HTR-8/SVneo (cell line): ENCODE data around the gene ZNF534.
"Not testable (repeated sequence)": the region's sequence is repeated elsewhere in the genome, so short reads cannot be mapped to it uniquely, and the experiment has no call there.

ENCODE experiments used
- DNase-seq: peaks from one replicate; pipeline ENCODE4 v3.0.0; 2011; ENCODE audit warnings: low spot score, mixed read lengths; ENCODE audit not compliant: insufficient read length
- FAIRE-seq: peaks from 2 replicates; lab custom pipeline; 2011; peaks lifted over from hg19 to GRCh38; lab: Jason Lieb, UNC

The ZNF534 gene

DNA sequence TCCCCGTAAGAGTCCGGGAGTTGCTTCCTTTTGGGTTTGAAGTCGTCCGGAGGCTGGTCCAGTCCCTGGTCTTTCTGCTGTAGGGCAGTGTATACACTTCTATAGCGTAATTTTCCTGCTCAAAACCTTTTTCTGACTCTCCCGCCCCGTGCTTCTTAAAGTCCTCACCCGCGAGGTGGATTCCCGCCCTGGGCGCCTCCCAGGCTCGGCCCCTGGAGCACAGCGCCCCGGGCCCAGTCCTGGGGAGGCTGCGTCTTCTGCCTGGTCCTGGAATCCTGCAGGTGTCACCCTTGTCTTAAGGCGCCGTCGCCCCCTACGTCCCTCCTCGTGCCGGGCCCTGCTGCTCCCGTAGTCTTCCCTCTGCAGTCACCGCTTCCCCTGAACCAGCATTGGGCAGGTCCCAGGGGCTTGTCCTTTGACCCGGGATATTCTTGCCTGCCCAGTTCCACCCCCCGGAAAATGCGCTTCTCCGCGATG is 64.1 kb downstream of the ZNF534 start:
- DNase-seq (no peak), FAIRE-seq (no peak)

DNA sequence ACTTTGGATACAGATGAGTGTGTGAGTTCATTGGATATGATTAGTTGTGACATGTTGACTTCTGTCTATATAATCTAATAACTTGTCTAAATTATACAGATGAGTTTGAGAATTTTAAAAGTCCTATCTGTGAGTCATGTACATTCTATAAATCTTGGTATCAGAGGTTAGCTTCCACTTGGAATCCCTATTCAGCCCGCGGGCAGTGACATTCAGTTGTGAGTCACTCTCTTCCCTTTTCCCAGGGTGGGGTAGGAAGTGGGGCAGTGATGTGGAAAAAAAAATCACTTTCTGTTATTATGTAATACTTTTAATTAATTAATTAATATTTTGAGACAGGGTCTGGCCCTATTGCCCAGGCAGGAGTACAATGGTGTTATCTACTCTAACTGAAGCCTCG is 65.6 kb downstream of the ZNF534 start:
- DNase-seq (peak; percentile 9), FAIRE-seq (no peak)

GRCh38 chr19:52498571-52498970 is 69.6 kb downstream of the ZNF534 start:
- FAIRE-seq (no peak), DNase-seq (no peak)

- DNase-seq, FAIRE-seq: not testable (repeated sequence)
Measured at GRCh38 chr19:52500474-52500873, 71.5 kb downstream of the ZNF534 start.

GRCh38 chr19:52500991-52501390 is 72.0 kb downstream of the ZNF534 start:
- not testable (repeated sequence) for FAIRE-seq, DNase-seq
